Gastroesophageal sphincter (tissue), 3 donors: ENCODE data around the gene NGEF.
A peak's percentile ranks its signal among the peaks of the same experiment; 100 is the strongest.

ENCODE experiments used
- CTCF ChIP-seq, 4 experiments: fragments of 200-600 bp in 2 of 4; fragments of 450-650 bp in 2 of 4; sonication (generic) in 1 of 4; IDR thresholded peaks; one replicate each; pipeline ENCODE4 v1.5.1; 2017 to 2019; ENCODE audit warnings: antibody characterized with exemption in 4 of 4, mild to moderate bottlenecking in 2 of 4, moderate library complexity in 2 of 4
- POLR2A ChIP-seq, 2 donors: fragments of 450-650 bp; IDR thresholded peaks; one replicate each; pipeline ENCODE4 v1.6.1; 2017; ENCODE audit warnings: antibody characterized with exemption in 2 of 2, mild to moderate bottlenecking in 2 of 2, moderate library complexity in 1 of 2
- POLR2AphosphoS5 ChIP-seq: sonication (generic); formaldehyde crosslinking; IDR thresholded peaks from one replicate; pipeline ENCODE4 v1.6.1; 2017; ENCODE audit warnings: antibody characterized with exemption

- no peak for TF ChIP-seq POLR2A (IDR thresholded peaks at IDR 0.05)
- no peak for TF ChIP-seq CTCF (IDR thresholded peaks at IDR 0.05)
- peak; percentile 35 for TF ChIP-seq POLR2AphosphoS5
These were observed 159.0 kb downstream of the NGEF start for GRCh38 chr2:232854082-232854481.
